Osteocyte (in vitro differentiated cells): Measurements from ENCODE around the gene SH3GL3. TPM values are rescaled to one million over a fixed set of nuclear protein-coding genes. Genes with fewer than 3 reads are reported as not detected.

ENCODE experiments used
- DNase-seq: peaks from one replicate; pipeline ENCODE4 v3.0.0; 2021; ENCODE audit warnings: mixed read lengths; ENCODE audit not compliant: unreplicated experiment; ENCODE audit errors: extremely low spot score
- H3K27ac Mint-ChIP-seq: one replicate; pipeline ENCODE4 v1.8.0; 2021; ENCODE audit warnings: mild to moderate bottlenecking, mixed read lengths; ENCODE audit not compliant: unreplicated experiment
- H3K27me3 Mint-ChIP-seq: one replicate; pipeline ENCODE4 v1.8.0; 2021; ENCODE audit warnings: mixed read lengths; ENCODE audit not compliant: unreplicated experiment
- H3K36me3 Mint-ChIP-seq: one replicate; pipeline ENCODE4 v1.8.0; 2021; ENCODE audit warnings: mixed read lengths; ENCODE audit not compliant: unreplicated experiment
- H3K4me1 Mint-ChIP-seq: one replicate; pipeline ENCODE4 v1.8.0; 2021; ENCODE audit warnings: mixed read lengths; ENCODE audit not compliant: unreplicated experiment
- H3K4me3 Mint-ChIP-seq: one replicate; pipeline ENCODE4 v1.8.0; 2021; ENCODE audit warnings: mild to moderate bottlenecking, moderate library complexity, mixed read lengths; ENCODE audit not compliant: unreplicated experiment
- H3K9me3 Mint-ChIP-seq: one replicate; pipeline ENCODE4 v1.8.0; 2021; ENCODE audit warnings: mixed read lengths; ENCODE audit not compliant: unreplicated experiment
- total RNA-seq: library from RNA; stranded (reverse); gene quantifications from 2 replicates; pipeline ENCODE4 v1.2.1, GENCODE V29; 2021
- TF ChIP-seq, protein P1 (sequence below): fragments of 200-600 bp; sonication (generic); IDR thresholded peaks from 2 replicates; pipeline ENCODE4 v1.5.0; 2021; ENCODE audit warnings: antibody characterized with exemption, mild to moderate bottlenecking, moderate library complexity

SH3GL3 gene
- total RNA-seq, 1 donor from 2014 or later = not detected

DNA sequence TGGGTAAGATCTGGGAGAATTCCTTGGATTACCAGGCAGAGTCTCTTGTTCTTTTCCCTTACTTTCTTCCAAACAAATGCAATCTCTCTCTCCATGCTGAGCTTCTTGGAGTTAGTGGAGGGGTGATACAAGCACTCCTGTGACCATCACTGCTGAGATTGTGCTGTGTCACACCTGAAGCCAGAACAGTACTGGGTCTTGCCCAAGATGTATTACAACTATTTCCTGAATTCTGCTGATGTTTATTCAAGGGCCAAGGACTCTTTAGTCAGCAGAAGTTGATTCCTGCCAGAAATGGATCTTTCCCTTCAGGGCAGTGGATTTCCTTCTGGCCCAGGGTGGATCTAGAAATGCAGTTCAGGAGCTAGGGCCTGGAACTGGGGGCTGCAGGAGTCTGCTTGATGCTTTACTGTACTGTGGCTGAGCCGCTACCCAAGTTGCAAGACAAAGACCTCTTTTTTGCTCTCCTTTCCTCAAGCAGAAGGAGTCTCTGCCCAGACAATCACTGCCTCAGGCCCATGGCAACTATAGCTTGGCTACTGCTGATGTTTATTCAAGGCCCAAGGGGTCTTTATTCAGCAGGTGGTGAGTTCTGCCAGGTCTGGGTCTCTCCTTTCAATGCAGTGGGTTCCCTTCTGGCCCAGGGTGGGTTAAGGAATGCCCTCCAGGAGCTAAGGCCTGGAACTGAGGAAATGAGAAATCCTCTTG, 98.8 kb downstream of the SH3GL3 start:
- H3K27ac Mint-ChIP-seq = no peak overlapping the region
- H3K9me3 Mint-ChIP-seq = peaks cover 9% of the 10 kb centered on the region
- no peaks in the 10 kb centered on the region for H3K36me3 Mint-ChIP-seq
- TF ChIP-seq, protein P1, sequence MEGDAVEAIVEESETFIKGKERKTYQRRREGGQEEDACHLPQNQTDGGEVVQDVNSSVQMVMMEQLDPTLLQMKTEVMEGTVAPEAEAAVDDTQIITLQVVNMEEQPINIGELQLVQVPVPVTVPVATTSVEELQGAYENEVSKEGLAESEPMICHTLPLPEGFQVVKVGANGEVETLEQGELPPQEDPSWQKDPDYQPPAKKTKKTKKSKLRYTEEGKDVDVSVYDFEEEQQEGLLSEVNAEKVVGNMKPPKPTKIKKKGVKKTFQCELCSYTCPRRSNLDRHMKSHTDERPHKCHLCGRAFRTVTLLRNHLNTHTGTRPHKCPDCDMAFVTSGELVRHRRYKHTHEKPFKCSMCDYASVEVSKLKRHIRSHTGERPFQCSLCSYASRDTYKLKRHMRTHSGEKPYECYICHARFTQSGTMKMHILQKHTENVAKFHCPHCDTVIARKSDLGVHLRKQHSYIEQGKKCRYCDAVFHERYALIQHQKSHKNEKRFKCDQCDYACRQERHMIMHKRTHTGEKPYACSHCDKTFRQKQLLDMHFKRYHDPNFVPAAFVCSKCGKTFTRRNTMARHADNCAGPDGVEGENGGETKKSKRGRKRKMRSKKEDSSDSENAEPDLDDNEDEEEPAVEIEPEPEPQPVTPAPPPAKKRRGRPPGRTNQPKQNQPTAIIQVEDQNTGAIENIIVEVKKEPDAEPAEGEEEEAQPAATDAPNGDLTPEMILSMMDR = no peak
- H3K4me3 Mint-ChIP-seq = no peak overlapping the region
- no peaks in the 10 kb centered on the region for H3K4me1 Mint-ChIP-seq
- peaks cover 7% of the 10 kb centered on the region for H3K27me3 Mint-ChIP-seq
- DNase-seq = no peak

DNA sequence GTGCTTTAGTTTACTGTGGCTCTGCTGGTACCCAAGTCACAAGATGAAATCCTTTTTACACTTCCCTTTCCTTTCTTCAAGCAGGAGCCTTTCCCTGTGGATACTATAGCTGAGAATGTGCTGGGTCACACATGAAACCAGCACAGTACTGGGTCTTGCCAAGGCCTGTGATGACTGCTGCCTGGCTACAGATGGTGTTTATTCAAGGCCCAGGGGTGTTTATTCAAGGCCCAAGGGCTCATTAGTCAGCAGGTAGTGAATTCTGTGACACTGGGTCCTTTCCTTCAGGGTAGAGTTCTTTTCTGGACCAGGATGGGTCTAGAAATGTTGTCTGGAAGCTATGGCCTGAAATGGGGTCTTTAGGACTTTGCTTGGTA, 99.4 kb downstream of the SH3GL3 start:
- DNase-seq = no peak
- Mint-ChIP-seq H3K36me3 (no peaks in the 10 kb centered on the region), H3K4me1 (no peaks in the 10 kb centered on the region)

DNA sequence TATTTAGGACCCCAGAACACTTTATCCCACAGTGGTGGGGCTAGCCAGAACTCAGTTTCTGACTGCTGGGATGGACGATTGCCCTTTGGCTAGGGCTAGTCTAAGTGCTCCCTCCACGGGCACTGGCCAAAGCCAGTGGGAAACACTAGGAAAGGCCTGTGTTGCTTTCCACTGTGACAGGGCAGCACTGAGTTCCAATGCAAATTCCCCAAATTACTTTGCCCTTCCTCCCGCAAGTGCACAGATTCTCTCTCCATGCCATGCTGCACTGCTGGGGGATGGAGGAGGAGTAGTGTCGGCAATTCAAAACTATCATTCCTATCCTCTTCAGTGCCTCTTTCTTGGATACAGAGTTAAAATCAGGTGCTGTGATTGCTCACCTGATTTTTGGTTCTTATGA, 100.0 kb downstream of the SH3GL3 start:
- TF ChIP-seq, protein P1 = no peak
- Mint-ChIP-seq H3K9me3 (peaks cover 5% of the 10 kb centered on the region), H3K27ac (no peak overlapping the region), H3K4me3 (no peak overlapping the region), H3K27me3 (peaks cover 9% of the 10 kb centered on the region), H3K36me3 (no peaks in the 10 kb centered on the region), H3K4me1 (no peaks in the 10 kb centered on the region)
- no peak for DNase-seq

More for the DNA sequence above, 99.4 kb downstream of the SH3GL3 start:
- Mint-ChIP-seq H3K27ac (no peak overlapping the region), H3K27me3 (peaks cover 8% of the 10 kb centered on the region), H3K4me3 (no peak overlapping the region), H3K9me3 (peaks cover 9% of the 10 kb centered on the region)
- TF ChIP-seq, protein P1 = no peak

DNA sequence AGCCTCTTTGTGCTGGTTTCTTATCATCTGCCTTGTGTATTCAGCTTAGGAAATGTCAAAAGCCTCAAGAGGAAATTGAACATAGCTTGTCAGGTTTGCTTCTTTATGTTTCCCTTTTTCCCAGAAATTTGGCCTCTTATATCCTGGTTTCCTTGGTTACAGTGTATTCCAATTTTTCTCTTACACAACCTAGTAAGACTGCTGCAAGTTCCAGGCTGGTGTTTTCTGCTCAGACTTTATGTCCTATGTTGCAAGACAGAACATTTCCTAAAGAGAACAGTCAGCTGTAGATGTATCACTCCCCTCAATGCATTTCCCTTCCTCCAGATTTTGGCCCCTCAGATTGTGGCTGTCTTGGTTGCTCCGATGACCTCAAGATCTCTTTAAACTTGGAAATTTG, 102.5 kb downstream of the SH3GL3 start:
- no peaks in the 10 kb centered on the region for H3K9me3 Mint-ChIP-seq
- peaks cover 5% of the 10 kb centered on the region for H3K27me3 Mint-ChIP-seq
- H3K27ac Mint-ChIP-seq = no peak overlapping the region
- no peaks in the 10 kb centered on the region for H3K4me1 Mint-ChIP-seq
- TF ChIP-seq, protein P1 = no peak
- no peak overlapping the region for H3K4me3 Mint-ChIP-seq
- H3K36me3 Mint-ChIP-seq = no peaks in the 10 kb centered on the region
- DNase-seq = no peak

DNA sequence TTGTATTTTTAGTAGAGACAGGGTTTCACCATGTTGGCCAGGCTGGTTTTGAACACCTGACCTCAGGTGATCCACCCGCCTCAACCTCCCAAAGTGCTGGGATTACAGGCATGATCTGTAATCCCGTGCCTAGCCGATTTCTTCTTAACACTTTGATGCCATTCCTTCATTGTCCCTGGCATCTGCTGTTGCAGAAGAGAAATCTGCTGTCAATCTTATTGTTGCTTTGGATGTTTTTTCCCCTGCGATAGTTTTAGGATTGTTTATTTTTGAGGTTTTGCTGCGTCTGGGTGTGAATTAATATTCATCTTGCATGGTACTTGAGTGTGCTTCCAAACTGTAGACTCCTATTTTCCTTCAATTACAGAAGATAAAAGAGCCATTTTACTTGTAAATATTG, 107.4 kb downstream of the SH3GL3 start:
- Mint-ChIP-seq H3K27me3 (peaks cover 4% of the 10 kb centered on the region), H3K4me1 (no peaks in the 10 kb centered on the region), H3K9me3 (no peaks in the 10 kb centered on the region), H3K4me3 (no peak overlapping the region), H3K27ac (no peak overlapping the region), H3K36me3 (no peaks in the 10 kb centered on the region)
- TF ChIP-seq, protein P1 = no peak
- DNase-seq = no peak
